Neural cell (in vitro differentiated cells): ENCODE measurements around the gene SIGLEC10. TPM values are rescaled to one million over a fixed set of nuclear protein-coding genes. Genes with fewer than 3 reads are reported as not detected.

Experiments
- H2AFZ ChIP-seq: fragments of 200-600, 300-800 bp; sonication (generic), shearing (Covaris generic); 2 replicates; pipeline ENCODE4 v1.6.0; 2014; ENCODE audit warnings: low read depth, mild to moderate bottlenecking, antibody characterized with exemption, low read length, moderate library complexity
- H3F3A ChIP-seq: fragments of 200-600 bp; shearing (Covaris generic); 2 replicates; pipeline ENCODE4 v1.6.1; 2016; ENCODE audit warnings: mild to moderate bottlenecking, moderate library complexity, mixed read lengths, antibody characterized with exemption, low read length; ENCODE audit not compliant: insufficient read depth, poor library complexity, severe bottlenecking
- H3K27ac ChIP-seq: fragments of 200-600, 300-800 bp; sonication (generic), shearing (Covaris generic); 2 replicates; pipeline ENCODE4 v1.5.1; 2014; ENCODE audit warnings: mild to moderate bottlenecking, low read length, moderate library complexity
- H3K27me3 ChIP-seq: fragments of 300-800, 200-600 bp; sonication (generic), shearing (Covaris generic); 2 replicates; pipeline ENCODE4 v1.6.0; 2014; ENCODE audit warnings: mild to moderate bottlenecking, low read depth, low read length, moderate library complexity; ENCODE audit not compliant: insufficient read depth
- H3K36me3 ChIP-seq: fragments of 300-800, 200-600 bp; sonication (generic), shearing (Covaris generic); 2 replicates; pipeline ENCODE4 v1.5.1; 2014; ENCODE audit warnings: mild to moderate bottlenecking, antibody characterized with exemption, low read length, moderate library complexity; ENCODE audit not compliant: insufficient read depth
- H3K4me2 ChIP-seq: fragments of 300-800, 200-600 bp; sonication (generic), shearing (Covaris generic); 2 replicates; pipeline ENCODE4 v1.6.0; 2014; ENCODE audit warnings: mild to moderate bottlenecking, low read length
- H3K4me3 ChIP-seq: fragments of 300-800, 200-600 bp; sonication (generic), shearing (Covaris generic); 2 replicates; pipeline ENCODE4 v1.5.1; 2014; ENCODE audit warnings: mild to moderate bottlenecking, low read length, moderate library complexity
- H3K79me2 ChIP-seq: fragments of 200-600 bp; shearing (Covaris generic); replicated peaks from 2 replicates; pipeline ENCODE4 v1.6.0; 2014; ENCODE audit warnings: mild to moderate bottlenecking, low read length, moderate library complexity; ENCODE audit not compliant: insufficient read depth
- H3K9ac ChIP-seq: fragments of 300-800, 200-600 bp; sonication (generic), shearing (Covaris generic); 2 replicates; pipeline ENCODE4 v1.6.1; 2016; ENCODE audit warnings: mild to moderate bottlenecking, low read length, mixed read lengths
- H3K9me2 ChIP-seq: fragments of 200-600 bp; shearing (Covaris generic); 2 replicates; pipeline ENCODE4 v1.6.1; 2016; ENCODE audit warnings: mild to moderate bottlenecking, low read length, mixed read lengths; ENCODE audit not compliant: insufficient read depth
- H3K9me3 ChIP-seq: fragments of 200-600, 300-800 bp; sonication (generic), shearing (Covaris generic); 2 replicates; pipeline ENCODE4 v1.6.1; 2016; ENCODE audit warnings: mild to moderate bottlenecking, mixed run types, low read length, moderate library complexity, mixed read lengths
- H4K20me1 ChIP-seq: fragments of 200-600 bp; shearing (Covaris generic); 2 replicates; pipeline ENCODE4 v1.6.1; 2016; ENCODE audit warnings: mild to moderate bottlenecking, mixed run types; ENCODE audit not compliant: insufficient read depth
- CTCF ChIP-seq: fragments of 450-650 bp; IDR thresholded peaks from 2 replicates; pipeline ENCODE4 v1.5.1; 2014; ENCODE audit warnings: antibody characterized with exemption, mild to moderate bottlenecking, moderate library complexity; ENCODE audit not compliant: poor library complexity, severe bottlenecking
- EP300 ChIP-seq: fragments of 450-650 bp; conservative IDR thresholded peaks from 2 replicates; pipeline ENCODE4 v1.6.1; 2014; ENCODE audit warnings: antibody characterized with exemption, mild to moderate bottlenecking, moderate library complexity; ENCODE audit not compliant: poor library complexity, severe bottlenecking
- EZH2 ChIP-seq: fragments of 200-600, 300-800 bp; shearing (Covaris generic), sonication (generic); IDR thresholded peaks from 2 replicates; pipeline ENCODE4 v1.6.1; 2014; ENCODE audit warnings: antibody characterized with exemption, low read length, borderline replicate concordance, mild to moderate bottlenecking; ENCODE audit not compliant: insufficient read depth, poor library complexity, severe bottlenecking
- MXI1 ChIP-seq: fragments of 450-650 bp; conservative IDR thresholded peaks from 2 replicates; pipeline ENCODE4 v1.6.1; 2014; ENCODE audit warnings: antibody characterized with exemption, mild to moderate bottlenecking; ENCODE audit not compliant: poor library complexity, severe bottlenecking
- POLR2AphosphoS5 ChIP-seq: IDR thresholded peaks from 2 replicates; pipeline ENCODE4 v1.6.1; 2012
- RAD21 ChIP-seq: fragments of 450-650 bp; conservative IDR thresholded peaks from 2 replicates; pipeline ENCODE4 v1.6.1; 2014; ENCODE audit warnings: antibody characterized with exemption, mild to moderate bottlenecking, moderate library complexity
- REST ChIP-seq: IDR thresholded peaks from 2 replicates; pipeline ENCODE4 v1.6.1; 2012; ENCODE audit warnings: borderline replicate concordance
- SMC3 ChIP-seq: fragments of 450-650 bp; conservative IDR thresholded peaks from 2 replicates; pipeline ENCODE4 v1.6.1; 2014; ENCODE audit warnings: antibody characterized with exemption, mild to moderate bottlenecking, moderate library complexity; ENCODE audit not compliant: poor library complexity
- TAF1 ChIP-seq: IDR thresholded peaks from 2 replicates; pipeline ENCODE4 v1.6.1; 2012; ENCODE audit warnings: low read depth
- polyA plus RNA-seq: library from polyadenylated mRNA; depleted of rRNA; stranded (reverse); fragments of >200 nt; gene quantifications from 2 replicates; pipeline ENCODE4 v1.2.3, GENCODE V29; 2014

The SIGLEC10 gene
- polyA plus RNA-seq, 1 donor from 2014 or later, result not detected

- Histone ChIP-seq H3K36me3 (no peaks in the 10 kb centered on the region), H4K20me1 (no peaks in the 10 kb centered on the region), H3K27me3 (no peaks in the 10 kb centered on the region), H3K4me3 (no peak overlapping the region), H3K9me3 (no peaks in the 10 kb centered on the region), H3K79me2 (no peaks in the 10 kb centered on the region), H3K4me2 (no peak overlapping the region), H3K27ac (no peak overlapping the region), H3K9me2 (no peaks in the 10 kb centered on the region), H2AFZ (no peak overlapping the region), H3K9ac (no peak overlapping the region), H3F3A (no peaks in the 10 kb centered on the region)
- TF ChIP-seq EZH2 (no peak), EP300 (no peak), RAD21 (no peak), POLR2AphosphoS5 (no peak), MXI1 (no peak), TAF1 (no peak), REST (no peak), CTCF (no peak), SMC3 (no peak)
Observed at GRCh38 chr19:51392701-51393100, 24.7 kb downstream of the SIGLEC10 start.

- Histone ChIP-seq H2AFZ (no peak overlapping the region), H4K20me1 (no peaks in the 10 kb centered on the region), H3K36me3 (no peaks in the 10 kb centered on the region), H3K79me2 (no peaks in the 10 kb centered on the region), H3K9ac (no peak overlapping the region), H3K9me3 (no peaks in the 10 kb centered on the region), H3K4me2 (no peak overlapping the region), H3K27ac (no peak overlapping the region), H3K9me2 (no peaks in the 10 kb centered on the region), H3K4me3 (no peak overlapping the region), H3F3A (no peaks in the 10 kb centered on the region), H3K27me3 (no peaks in the 10 kb centered on the region)
- TF ChIP-seq RAD21, result no peak
- TF ChIP-seq SMC3, result no peak
- TF ChIP-seq REST, result no peak
- TF ChIP-seq EP300, result no peak
- TF ChIP-seq MXI1, result no peak
- no peak for TF ChIP-seq POLR2AphosphoS5
- TF ChIP-seq CTCF, result no peak
Observed at GRCh38 chr19:51391073-51391611, 26.3 kb downstream of the SIGLEC10 start.
